Measurements from ENCODE around the gene MINK1. TPM values are rescaled to one million over a fixed set of nuclear protein-coding genes. Genes with fewer than 3 reads are reported as not detected.

The MINK1 gene
- total RNA-seq = 73.0 and 76.6 TPM in 2 replicates
- long read RNA-seq = 0 reads

DNA sequence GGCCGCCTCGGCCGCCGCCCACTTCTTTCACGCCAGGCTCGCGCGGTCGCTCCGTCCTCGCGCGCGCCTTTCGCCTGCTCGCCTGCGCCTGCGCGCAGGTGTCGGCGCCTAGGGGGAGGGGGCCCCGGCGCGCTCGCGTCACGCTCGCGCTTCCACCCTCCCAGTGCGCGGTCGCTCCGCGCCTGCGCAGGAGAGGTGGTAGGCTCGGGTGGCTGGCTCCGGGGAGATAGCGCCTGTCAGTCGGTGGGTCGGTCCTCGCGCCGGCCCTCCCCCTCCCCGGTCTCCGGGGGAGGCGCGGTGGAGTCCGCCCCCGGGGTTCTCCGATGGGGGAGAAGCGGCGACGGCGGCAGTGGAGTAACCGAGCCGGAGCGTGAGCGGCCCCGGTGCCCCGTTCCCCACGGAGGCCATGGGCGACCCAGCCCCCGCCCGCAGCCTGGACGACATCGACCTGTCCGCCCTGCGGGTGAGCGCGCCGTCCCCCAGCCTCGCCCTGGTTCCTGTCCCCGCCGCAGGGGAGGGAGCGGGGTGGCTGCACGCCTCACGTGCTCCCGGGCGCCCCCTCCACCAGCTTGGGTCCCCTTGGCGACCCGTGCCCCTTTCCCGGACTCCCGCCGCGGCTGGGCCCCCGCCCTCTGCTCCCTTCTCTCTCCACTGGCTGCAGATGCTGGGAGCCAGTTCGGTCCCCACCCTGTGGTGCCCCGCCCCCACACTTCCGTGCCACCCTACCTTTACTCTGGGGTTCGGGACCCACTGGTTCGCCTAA is at the start of gene MINK1:
Gene MINK1 (plus strand): TSS at position 163 of the 763 bp plus-strand sequence. CDS start 244 bp downstream, at position 407.
- no peaks in the 10 kb centered on the region for H3K27me3 Mint-ChIP-seq (ENCODE audit: low read depth)
- peak within 1 kb of the TSS; percentile 99 for H3K27ac Mint-ChIP-seq (ENCODE audit: unreplicated experiment)
- no peaks in the 10 kb centered on the region for H3K36me3 Mint-ChIP-seq (ENCODE audit: low read depth)
- peak within 1 kb of the TSS; percentile 93 for H3K4me3 Mint-ChIP-seq
- peaks cover 31% of the 10 kb centered on the region for H3K4me1 Mint-ChIP-seq
- no peaks in the 10 kb centered on the region for H3K9me3 Mint-ChIP-seq
- no peak for TF ChIP-seq CTCF (conservative IDR thresholded peaks at IDR 0.05)
- DNase-seq (ENCODE audit: low read depth, low spot score) = peak; percentile 75

DNA sequence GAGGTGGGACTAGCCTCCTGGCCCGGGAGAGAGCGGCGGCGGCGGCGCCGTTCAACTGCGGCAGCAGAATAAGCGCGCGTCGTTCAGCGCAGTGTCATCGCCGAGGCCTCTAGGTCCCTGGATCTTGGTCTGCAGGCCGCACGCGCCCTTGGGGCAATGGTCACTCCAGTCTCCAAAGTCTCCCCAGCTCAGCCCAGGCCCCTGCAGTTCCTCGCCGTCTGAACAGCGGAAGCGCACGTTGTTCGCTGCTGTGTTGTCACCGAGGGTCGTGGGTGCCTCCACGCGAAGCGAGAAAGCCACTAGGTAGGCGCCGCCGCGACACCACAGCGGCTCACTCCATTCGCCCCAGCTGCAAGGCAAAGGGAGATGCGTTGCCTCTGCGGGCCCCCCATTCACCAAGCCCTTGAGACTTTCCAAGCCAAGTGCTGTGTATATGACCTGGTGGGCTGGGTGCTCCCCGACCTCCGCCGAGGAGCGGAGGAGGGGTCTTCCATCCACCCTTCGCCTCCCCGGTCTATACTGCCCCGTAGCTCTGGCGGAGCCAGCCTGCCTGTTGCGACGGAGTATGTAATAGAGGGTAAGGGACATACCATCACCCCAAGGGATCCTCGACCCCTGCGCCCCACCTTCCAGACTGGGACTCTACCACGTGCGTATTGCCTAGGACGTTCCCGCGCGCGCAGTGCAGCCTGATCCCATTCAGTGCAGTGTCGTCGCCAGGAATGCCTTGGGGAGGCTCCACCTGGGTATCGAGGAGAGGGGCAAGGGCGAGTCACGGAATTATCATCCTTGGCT is 47.6 kb upstream of the MINK1 start:
- H3K4me1 Mint-ChIP-seq = peaks cover 14% of the 10 kb centered on the region
- H3K4me3 Mint-ChIP-seq = no peak overlapping the region
- TF ChIP-seq CTCF (conservative IDR thresholded peaks at IDR 0.05) = no peak
- H3K27me3 Mint-ChIP-seq (ENCODE audit: low read depth) = peaks cover 41% of the 10 kb centered on the region
- DNase-seq (ENCODE audit: low read depth, low spot score) = no peak
- no peak overlapping the region for H3K27ac Mint-ChIP-seq (ENCODE audit: unreplicated experiment)
- H3K36me3 Mint-ChIP-seq (ENCODE audit: low read depth) = no peaks in the 10 kb centered on the region
- no peaks in the 10 kb centered on the region for H3K9me3 Mint-ChIP-seq

- no peaks in the 10 kb centered on the region for H3K9me3 Mint-ChIP-seq
- no peaks in the 10 kb centered on the region for H3K36me3 Mint-ChIP-seq (ENCODE audit: low read depth)
- H3K27ac Mint-ChIP-seq (ENCODE audit: unreplicated experiment) = no peak within 1 kb of the TSS
- peaks cover 38% of the 10 kb centered on the region for H3K27me3 Mint-ChIP-seq (ENCODE audit: low read depth)
- peaks cover 17% of the 10 kb centered on the region for H3K4me1 Mint-ChIP-seq
- no peak for TF ChIP-seq CTCF (conservative IDR thresholded peaks at IDR 0.05)
- DNase-seq (ENCODE audit: low read depth, low spot score) = no peak
- H3K4me3 Mint-ChIP-seq = peak within 1 kb of the TSS; percentile 85
These were observed 47.0 kb upstream of the MINK1 start, which contains the start of gene VMO1 for GRCh38 chr17:4786106-4786511. TSS of gene VMO1 (minus strand) at chr17:4786364. CDS start at chr17:4786352, 12 bp downstream.

- no peak for TF ChIP-seq CTCF (conservative IDR thresholded peaks at IDR 0.05)
- Mint-ChIP-seq H3K4me1 (peaks cover 17% of the 10 kb centered on the region), H3K36me3 (ENCODE audit: low read depth) (no peaks in the 10 kb centered on the region), H3K27me3 (ENCODE audit: low read depth) (peaks cover 40% of the 10 kb centered on the region), H3K27ac (ENCODE audit: unreplicated experiment) (no peak overlapping the region), H3K4me3 (peak overlapping the region; percentile 57), H3K9me3 (no peaks in the 10 kb centered on the region)
- DNase-seq (ENCODE audit: low read depth, low spot score) = no peak
These were observed 46.6 kb upstream of the MINK1 start for GRCh38 chr17:4786516-4786915.

- Mint-ChIP-seq H3K27ac (ENCODE audit: unreplicated experiment) (no peak overlapping the region), H3K36me3 (ENCODE audit: low read depth) (no peaks in the 10 kb centered on the region), H3K4me3 (peak overlapping the region; percentile 85), H3K27me3 (ENCODE audit: low read depth) (peaks cover 41% of the 10 kb centered on the region), H3K4me1 (peaks cover 17% of the 10 kb centered on the region), H3K9me3 (no peaks in the 10 kb centered on the region)
- no peak for TF ChIP-seq CTCF (conservative IDR thresholded peaks at IDR 0.05)
- DNase-seq (ENCODE audit: low read depth, low spot score) = no peak
These were observed 44.9 kb upstream of the MINK1 start for GRCh38 chr17:4788159-4788806.
